GM21717 (cell line): Measurements from ENCODE around the gene CAPN14.
A peak's percentile ranks its signal among the peaks of the same experiment; 100 is the strongest.

ENCODE experiments used
- ATAC-seq: cut with Tn5 transposase; IDR thresholded peaks from one replicate; pipeline ENCODE4 v1.9.1; 2021; ENCODE audit warnings: mild to moderate bottlenecking, moderate library complexity; ENCODE audit not compliant: unreplicated experiment

CAPN14 gene, protein sequence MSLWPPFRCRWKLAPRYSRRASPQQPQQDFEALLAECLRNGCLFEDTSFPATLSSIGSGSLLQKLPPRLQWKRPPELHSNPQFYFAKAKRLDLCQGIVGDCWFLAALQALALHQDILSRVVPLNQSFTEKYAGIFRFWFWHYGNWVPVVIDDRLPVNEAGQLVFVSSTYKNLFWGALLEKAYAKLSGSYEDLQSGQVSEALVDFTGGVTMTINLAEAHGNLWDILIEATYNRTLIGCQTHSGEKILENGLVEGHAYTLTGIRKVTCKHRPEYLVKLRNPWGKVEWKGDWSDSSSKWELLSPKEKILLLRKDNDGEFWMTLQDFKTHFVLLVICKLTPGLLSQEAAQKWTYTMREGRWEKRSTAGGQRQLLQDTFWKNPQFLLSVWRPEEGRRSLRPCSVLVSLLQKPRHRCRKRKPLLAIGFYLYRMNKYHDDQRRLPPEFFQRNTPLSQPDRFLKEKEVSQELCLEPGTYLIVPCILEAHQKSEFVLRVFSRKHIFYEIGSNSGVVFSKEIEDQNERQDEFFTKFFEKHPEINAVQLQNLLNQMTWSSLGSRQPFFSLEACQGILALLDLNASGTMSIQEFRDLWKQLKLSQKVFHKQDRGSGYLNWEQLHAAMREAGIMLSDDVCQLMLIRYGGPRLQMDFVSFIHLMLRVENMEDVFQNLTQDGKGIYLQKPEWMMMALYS

DNA sequence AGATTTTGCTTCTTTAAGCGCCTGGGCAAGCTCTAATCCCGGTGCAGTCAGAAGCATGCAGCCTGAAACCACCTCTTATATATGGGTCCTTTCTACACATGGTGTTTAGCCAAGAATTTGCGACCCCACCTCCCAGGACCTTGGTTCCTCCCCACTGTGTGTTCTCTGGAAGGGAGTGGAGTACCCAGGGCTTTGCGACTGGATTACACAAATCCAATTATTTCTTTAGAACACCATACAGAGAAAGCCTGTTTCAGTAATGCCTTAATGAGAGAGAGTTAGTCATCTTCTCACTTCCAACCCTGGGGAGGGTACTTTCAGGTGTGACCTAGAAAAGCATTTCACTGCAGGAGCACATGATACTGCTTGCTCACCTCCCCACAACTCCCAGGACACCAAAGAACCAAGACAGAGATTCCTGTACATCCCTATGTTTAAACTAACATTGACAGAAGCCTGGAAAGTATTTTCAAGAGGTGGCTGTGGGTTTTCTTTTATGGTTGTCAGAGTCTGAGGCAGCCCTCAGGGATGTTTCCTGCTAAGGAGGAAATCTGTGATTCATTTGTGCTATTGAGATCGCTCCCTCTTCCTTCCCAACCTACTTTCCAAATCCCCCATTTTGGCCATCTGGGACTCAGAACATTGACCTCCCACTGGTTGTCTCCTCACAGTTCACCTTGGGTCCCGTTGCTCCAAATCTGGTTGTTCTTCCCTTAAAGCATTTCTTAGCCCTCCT, at the start of gene CAPN14:
Gene CAPN14, minus strand, starts transcription at position 51 of the 736 bp plus-strand sequence. CDS start 12,068 bp downstream, outside the sequence.
- no peak for ATAC-seq

DNA sequence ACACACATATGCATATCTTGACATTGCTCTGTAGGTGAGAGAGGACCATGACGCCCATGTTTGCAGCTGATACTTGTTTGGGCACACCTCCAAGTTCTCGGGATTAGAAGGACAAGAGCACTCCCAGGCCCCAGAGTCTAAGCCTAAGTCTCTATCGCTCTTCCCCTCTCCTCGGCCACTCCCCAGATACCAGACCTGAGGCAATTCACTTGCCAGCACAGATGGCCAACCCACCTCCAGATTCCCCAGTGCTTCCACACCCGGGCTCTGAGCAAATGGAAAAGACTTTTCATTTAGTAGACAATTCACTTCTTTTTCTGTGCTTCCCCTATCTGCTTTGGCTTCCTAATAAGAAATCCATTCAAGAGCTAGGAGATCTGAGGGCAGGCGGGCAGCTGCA, 49.5 kb upstream of the CAPN14 start:
- ATAC-seq, result no peak

DNA sequence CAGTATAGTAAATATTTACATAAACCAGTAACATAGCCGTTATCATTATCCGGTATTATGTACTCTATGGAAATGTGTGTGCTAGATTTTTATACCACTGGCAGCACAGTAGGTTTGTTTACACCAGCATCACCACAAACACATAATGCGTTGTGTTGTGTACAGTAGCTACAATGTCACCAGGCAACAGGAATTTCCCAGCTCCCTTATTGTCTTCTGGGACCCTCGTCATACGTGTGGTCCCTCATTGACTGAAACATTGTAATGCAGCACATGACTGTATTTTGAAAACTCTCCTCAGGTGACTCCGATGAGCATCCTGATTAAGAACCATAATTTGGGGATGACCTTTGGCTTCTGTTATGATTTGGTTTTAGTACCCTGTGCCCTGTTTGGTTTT, 47.9 kb upstream of the CAPN14 start:
- no peak for ATAC-seq

DNA sequence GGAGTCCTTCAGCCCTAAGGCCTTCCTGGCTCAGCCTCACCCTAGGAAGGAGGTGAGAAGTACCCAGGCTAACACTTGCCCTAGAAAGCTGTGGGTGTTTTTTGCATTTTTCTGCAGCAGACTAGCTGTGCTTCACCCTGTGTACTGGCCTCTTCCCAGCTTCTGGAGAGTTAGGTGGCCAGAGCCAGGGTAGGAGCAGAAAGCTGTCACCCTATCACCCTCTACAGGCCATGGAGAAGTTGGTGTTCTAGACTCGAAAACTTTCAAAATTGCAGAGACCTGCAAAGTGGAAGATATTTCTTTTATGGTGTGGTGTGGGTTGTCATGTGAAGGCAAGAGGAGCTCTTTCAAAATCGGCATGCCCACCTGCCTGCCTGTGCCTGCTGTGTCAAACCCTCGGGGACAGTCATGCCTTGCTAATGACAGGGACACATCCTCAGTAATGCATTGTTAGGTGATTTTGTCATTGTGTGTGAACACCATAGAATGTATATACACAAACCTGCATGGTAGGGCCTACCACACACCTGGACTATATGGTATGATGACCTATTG, 46.4 kb upstream of the CAPN14 start:
- ATAC-seq, result no peak

DNA sequence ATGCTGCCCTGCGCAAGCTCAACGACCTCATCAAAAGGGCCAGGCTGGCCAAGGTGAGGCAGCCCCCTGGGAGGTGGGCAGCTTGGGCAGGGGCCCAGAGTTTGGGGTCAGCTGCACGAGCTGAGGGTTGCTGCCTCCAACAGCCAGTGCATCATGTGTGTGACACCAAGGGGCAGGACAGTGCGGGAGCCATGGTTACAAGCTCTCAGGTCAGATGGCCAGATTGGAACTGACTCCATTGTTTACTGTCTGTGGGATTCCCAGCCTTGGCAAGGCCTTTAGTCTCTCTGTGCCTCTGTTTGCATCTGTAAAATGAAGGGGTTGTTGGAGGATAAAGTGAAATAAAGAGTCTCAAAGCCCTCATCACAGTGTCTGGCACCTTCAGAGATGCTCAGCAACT, 43.6 kb upstream of the CAPN14 start:
- no peak for ATAC-seq

DNA sequence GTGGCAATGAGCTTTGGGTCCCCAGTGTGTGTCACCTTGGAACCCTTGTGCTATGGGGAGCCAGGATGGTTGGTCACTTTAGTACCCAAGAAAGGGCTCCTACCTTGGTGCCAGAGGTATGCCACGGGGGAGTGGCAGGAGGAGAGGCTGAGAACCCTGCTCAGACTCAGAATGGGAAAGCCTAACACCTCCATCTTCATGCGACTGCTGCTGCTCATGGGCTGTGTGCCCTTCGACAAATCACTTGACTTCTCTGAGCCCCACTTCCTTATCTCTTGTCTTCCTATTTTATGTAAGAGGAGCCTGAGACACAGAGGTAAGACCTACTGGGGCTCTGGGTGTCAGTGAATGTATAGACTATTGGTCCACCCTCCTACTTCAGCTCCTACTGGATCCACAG, 41.8 kb upstream of the CAPN14 start:
- ATAC-seq, result no peak

DNA sequence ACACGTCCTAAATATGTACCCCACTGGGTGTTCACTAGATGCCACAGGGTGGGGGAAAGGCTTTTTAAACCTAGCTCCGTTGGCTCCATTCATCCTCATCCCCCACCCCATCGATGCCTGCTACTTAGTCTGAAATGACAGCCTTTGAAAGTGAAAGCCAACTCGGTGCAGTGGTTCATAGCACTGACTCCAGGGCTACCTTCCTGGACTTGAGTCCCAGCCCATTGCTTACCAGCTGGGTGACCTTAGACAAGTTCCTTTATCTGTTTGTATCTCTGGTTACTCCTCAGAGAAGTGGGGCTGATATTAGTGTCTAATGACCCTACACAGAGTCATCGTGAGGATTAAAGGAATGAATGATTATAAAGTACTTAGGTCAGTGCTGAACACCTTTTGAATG, 41.0 kb upstream of the CAPN14 start:
- peak; percentile 58 for ATAC-seq

DNA sequence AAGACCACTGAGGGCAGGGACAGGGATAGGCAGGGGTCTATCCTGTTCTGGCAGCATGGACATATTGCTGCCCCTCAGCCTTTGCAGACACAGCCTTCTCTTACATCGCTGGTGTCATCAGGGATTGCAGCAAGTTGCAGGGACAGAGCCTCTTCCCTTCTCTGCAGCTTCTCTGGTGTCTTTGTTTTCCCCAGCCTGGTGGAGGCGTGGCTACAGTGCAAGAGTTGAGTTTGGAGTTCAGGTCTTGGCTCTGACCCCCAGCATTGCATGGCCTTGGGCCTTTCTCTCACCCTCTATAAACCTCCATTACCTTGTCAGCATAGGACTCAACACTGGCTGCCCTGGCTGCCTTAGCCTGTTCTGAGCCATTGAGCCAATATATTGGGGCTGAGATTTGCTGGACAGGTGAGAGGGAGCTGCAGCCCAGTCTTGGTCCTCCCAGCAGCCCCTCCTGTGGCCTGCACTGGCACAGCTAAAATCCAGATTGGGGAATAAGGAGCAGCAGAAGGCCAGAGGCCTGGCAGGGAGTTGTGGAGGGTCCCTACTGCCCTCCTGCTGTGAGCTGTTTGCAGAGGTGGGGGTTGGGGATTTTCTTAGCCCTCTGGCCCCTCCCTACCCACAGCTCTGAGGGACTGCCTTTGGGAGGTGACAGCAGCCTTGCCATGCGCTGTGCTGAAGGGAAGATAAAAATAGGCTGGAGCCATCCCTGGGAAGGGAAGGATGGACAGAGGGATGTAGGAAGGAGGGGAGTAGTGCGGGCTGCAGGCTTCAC, 39.5 kb upstream of the CAPN14 start:
- peak; percentile 7 for ATAC-seq

DNA sequence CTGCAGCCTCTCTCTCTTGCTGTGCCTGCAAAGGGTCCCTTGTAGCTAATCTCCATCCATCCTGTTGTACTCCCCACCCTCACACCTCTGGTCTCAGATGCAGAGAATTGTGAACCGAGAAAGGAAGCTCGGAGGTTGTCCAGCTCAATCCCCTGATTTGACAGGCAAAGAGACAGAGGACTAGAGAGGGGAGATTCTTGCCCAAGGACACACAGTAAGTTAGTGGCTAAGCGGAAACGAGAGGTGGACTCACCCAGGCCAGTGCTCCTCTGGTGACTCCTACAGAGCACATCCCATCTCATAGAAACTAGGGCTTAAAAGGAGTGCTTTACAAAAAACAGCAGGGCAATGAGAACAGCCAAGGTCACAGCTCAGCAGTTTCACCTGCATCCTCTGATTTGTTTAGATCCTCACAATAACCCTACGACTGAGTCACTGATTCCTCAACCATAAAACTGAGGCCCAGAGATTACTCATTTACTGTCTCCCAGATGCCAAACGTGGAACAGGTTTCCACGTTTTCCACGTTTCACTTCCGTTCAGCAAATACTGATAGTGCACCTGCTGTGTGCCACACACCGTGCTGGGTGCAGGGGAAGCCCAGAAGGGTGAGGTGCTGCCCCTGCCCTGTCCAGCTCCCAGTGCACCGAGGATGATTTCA, 38.7 kb upstream of the CAPN14 start:
- peak; percentile 53 for ATAC-seq

DNA sequence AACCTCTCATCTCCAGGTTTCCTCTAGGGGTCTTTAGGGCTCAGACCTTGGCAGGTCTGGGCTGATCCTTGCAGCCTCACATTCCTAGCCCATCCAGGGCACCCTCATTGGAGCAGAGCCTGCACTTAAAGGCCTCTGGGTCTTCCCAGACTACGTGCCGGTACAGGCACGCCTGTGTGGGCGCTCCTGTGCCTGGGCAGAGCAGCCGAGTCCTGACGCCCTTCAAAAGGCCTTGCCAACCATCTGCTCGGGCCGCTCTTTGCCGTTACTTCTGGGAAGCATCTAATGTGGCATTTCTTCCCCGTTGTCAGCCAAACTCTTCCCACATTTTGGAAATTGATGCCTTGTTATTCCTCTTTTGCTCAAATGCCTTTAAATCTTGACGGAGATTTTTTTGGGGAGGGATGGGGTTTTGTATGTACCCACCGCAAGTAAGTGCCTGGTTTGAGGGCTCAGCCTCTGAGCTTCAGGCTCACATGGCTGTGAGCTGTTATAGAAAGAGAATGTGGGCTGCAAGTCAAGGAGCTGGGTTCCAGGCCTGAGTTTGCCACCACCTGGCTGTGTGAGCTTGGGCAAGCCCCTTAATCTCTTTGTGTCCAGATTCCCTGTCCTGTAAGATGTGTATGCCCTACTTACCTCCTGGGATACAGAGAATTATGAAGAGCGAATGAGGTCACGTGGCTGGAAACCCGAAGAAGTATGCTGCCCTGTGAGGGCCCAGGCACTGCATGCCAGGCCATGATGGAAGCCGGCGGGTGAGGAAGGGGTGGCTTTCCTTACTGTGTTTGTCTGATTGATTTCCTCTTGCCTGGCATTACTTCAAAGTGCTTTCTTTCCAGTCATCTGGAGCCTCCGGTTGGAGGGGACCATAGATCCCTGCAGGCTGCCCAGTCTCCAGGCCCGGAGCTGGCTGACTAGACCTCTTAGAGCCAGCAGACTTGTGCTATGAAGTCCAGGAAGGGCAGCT, 37.2 kb upstream of the CAPN14 start:
- ATAC-seq, result no peak

DNA sequence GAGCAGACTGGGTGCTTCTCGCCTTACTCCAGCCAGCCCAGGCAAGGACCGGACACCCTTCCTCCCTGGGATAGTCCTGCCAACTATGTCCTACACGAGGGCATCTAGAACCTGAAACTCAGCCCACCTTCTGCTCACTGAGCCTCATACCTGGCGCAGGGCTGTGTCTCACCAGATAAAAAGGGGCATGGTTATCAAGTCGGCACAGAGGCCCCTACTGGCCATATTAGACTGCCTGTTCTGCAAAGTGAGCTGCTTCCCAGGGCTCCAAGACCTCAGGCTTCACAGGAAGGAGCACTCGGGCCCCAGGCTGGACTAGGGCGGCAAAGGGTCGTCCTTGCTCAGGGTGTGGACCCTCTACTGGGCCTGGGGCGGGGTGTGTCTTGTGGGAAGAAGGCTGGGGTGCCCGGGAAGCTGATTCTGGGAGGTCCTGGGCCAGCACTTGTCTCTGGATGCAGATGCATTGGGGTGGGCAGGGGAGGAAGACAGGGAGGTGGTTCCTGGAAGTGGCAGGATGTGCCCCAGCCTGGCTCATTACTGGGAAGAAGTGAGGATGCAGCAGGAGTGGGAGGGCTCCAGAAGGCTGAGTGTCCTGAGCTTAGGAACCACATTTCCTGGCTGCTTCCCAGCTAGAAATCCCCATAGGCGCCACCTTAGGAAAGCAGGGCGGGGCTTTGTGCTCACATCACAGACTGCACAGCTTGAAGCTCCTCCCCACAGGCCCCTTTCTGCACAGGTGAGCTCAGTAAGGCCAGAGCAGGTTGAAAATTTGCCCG, 36.2 kb upstream of the CAPN14 start:
- no peak for ATAC-seq

DNA sequence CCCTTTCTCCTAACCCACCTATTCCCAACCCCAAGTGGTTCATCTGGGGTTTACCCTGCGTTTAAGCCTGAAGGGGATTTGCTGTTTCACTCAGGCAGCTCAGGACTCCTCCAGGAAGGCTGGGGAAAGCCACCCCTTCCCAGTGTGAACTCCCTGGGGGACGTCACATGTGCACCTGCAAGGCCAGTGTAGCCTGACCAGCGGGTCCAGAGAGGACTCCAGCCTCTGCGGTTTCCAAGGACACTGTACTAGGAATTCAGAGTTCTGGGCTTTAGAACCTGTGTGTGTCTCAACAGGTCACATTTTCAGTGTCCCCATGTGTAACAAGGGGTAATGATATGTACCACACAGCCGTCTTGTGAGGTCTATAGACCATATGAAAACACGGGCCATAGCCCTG, 34.5 kb upstream of the CAPN14 start:
- ATAC-seq, result no peak

DNA sequence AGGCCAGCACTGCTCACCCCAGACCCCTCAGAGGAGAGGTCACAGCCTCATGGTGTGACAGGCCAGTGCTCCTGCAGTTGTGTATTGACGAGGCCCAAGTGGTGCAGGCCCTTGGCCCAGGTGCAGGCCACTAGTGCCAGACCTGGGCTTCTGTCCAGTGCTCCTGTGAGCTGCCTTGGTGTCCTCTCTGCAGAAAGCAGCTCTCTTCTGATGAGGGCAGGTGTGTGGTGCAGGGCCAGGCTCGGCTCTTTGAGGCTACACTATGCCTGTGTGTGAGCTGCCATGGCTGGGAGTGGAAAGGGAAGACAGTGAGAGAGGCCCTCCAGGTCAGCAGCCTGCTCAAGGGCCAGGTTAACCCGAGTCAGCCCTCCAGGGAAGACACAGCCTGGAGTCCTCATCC, 33.7 kb upstream of the CAPN14 start:
- ATAC-seq, result no peak

DNA sequence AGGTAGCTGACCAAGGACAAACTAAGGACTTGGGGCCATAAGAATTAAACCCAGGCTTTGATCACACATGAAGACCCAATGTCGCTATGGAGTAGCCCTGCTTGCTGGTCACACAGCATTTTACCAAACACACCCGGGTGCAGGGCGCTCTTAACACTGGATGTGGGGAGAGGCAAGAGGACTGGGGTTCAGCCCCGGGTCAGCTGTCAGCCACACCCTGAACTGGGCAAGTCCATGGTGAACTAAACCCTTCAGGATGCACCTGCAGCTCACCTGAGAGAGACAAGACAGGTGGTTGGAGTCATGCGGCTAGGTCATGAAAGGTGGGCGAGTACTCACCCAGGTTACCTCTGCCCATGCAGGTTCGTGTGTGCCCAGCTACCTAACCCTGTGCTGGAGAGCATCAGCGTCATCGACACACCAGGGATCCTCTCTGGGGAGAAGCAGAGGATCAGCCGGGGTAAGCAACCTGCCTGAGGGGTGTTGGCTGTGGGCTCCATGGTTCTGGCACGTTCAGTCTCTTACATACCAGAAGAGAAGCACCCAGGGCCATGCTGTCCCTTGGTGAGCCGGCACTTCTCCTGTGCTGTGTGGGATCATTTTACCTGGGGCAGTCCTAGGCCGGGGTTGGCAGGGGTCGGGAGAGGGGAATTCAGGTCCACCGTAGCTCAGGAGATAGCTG, 31.8 kb upstream of the CAPN14 start:
- no peak for ATAC-seq

DNA sequence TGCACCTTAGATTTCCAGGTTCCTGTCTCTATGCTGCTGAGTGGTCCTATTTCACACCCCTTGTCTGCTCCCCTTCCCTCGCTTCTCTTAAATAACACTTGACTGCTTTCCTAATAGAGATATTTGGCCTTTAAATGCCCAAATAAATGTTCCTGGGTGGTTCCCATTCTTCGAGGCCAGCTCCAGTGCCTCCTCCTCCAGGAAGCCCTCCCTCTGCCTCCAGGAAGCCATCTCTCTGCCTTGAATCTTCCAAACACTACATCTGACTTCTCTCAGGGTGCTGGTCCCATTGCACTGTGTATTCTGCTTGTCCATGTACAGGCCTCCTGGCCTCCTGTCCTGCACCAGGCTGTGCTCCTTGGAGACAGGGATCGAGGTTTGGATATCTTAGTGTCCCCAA, 30.8 kb upstream of the CAPN14 start:
- no peak for ATAC-seq

DNA sequence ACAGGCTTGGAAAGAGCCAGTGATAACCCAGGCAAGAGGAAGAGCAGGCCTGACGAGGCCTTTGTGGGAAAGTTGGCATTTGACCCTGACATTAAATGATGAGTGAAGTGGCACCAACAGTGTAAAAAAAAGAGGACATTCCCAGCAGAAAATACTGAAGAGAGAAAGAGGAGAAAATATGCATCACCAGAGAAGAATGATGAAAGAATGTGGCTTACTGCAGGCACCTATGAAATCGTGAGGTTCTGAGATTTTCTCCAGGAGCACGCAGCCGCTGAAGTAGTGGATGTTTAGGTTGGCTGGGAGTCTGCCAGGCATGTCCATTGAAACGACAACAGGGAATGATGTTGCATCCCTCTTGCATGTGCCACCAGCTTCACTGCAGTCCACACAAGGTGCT, 30.4 kb upstream of the CAPN14 start:
- no peak for ATAC-seq

DNA sequence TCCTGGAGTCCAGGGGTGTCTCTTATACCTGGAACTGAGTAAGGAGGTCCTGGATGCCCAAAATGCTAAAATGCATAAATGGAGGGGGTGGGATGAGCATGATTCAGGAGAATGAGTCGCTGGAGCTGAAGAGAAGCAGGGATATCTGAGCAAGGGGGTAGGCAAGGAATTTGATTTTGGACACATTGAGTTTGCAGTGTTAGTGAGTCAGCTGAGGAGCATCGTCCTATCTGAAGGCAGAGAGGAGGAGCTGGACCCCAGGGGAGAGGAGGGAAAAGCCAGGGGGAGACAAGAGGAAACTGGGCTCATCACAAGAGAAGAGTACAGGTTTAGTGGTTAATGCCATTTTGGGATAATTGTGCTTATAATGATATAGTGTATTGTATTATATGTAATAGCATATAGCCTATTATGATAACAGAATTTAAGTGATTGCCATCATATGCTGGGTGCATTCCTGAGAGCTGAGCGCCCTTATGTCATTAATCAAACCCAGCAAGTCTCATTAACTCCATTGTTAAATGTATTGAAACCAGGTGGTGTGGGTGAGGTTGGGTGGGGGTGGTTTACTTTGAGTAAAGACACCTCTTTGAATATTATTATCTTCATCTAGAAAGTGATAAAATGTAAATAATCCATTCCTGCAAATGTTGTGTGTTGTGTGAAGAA, 29.0 kb upstream of the CAPN14 start:
- no peak for ATAC-seq
